AG04449 (cell line): ENCODE data around the gene MKKS.

Source experiments
- CTCF ChIA-PET: fragments of 350-600 bp; formaldehyde crosslinking; extraction: SDS; loops from one replicate; lab custom pipeline; 2021; ENCODE audit warnings: antibody characterized with exemption; lab: Yijun Ruan, JAX
- POLR2A ChIA-PET: fragments of 400-600, 350-600 bp; formaldehyde crosslinking; extraction: SDS; loops from one replicate; lab custom pipeline; 2020; ENCODE audit warnings: antibody characterized with exemption, inconsistent platforms; lab: Yijun Ruan, JAX
- DNase-seq: peaks from one replicate; pipeline ENCODE4 v3.0.0-alpha.2; 2010; ENCODE audit warnings: low read depth, low spot score
- H3K4me3 ChIP-seq: 2 replicates; pipeline ENCODE4 v1.5.1; 2011; ENCODE audit warnings: low read depth, mild to moderate bottlenecking, control low read depth, low read length
- CTCF ChIP-seq: IDR thresholded peaks from one replicate; pipeline ENCODE4 v1.5.1; 2011; ENCODE audit warnings: mild to moderate bottlenecking, moderate library complexity, low read length, control low read depth, inconsistent platforms; ENCODE audit not compliant: insufficient read depth; ENCODE audit errors: missing control alignments

MKKS gene

GRCh38 chr20:10375191-10375590 is 58.8 kb downstream of the MKKS start:
- no peak overlapping the region for H3K4me3 ChIP-seq
- ChIA-PET POLR2A (no interaction called here), CTCF (no interaction called here)
- DNase-seq: no peak
- no peak for TF ChIP-seq CTCF

GRCh38 chr20:10374036-10374435 is 60.0 kb downstream of the MKKS start:
- TF ChIP-seq CTCF: no peak
- no peak for DNase-seq
- no peak overlapping the region for H3K4me3 ChIP-seq
- CTCF ChIA-PET: interaction anchor here (1.0 kb wide), 1 partner anchor 16 kb away, joined by 4 read pairs; no protein-coding TSS in a partner anchor
- POLR2A ChIA-PET: no interaction called here

- CTCF ChIA-PET: no interaction called here
These were observed 62.6 kb downstream of the MKKS start for GRCh38 chr20:10371467-10371866.

GRCh38 chr20:10370091-10370887 is 63.7 kb downstream of the MKKS start:
- ChIA-PET POLR2A (no interaction called here), CTCF (no interaction called here)
- no peak for TF ChIP-seq CTCF
- no peak for DNase-seq
- H3K4me3 ChIP-seq: no peak overlapping the region

More at GRCh38 chr20:10371467-10371866, 62.6 kb downstream of the MKKS start:
- no peak for DNase-seq
- POLR2A ChIA-PET: no interaction called here
- TF ChIP-seq CTCF: no peak
- no peak overlapping the region for H3K4me3 ChIP-seq

GRCh38 chr20:10369723-10370090 is 64.3 kb downstream of the MKKS start:
- CTCF ChIA-PET: interaction anchor here (1.2 kb wide), 1 partner anchor 279 kb away, joined by 4 read pairs; no protein-coding TSS in a partner anchor
- no peak for DNase-seq
- TF ChIP-seq CTCF: no peak
- H3K4me3 ChIP-seq: no peak overlapping the region
- POLR2A ChIA-PET: no interaction called here

- no peak overlapping the region for H3K4me3 ChIP-seq
- ChIA-PET POLR2A (no interaction called here), CTCF (interaction anchor here (1.2 kb wide), 1 partner anchor 278 kb away, joined by 4 read pairs; no protein-coding TSS in a partner anchor)
- TF ChIP-seq CTCF: no peak
- DNase-seq: no peak
These were observed 65.3 kb downstream of the MKKS start for GRCh38 chr20:10368702-10369041.
